ENCODE data around the gene LRRC59.
A peak's percentile ranks its signal among the peaks of the same experiment; 100 is the strongest.

LRRC59 gene

GRCh38 chr17:50386510-50386909, 10.8 kb downstream of the LRRC59 start:
- DNase-seq (ENCODE audit: low spot score), result no peak

- no peak for DNase-seq (ENCODE audit: low spot score)
Observed at GRCh38 chr17:50382931-50383330, 14.4 kb downstream of the LRRC59 start.

- DNase-seq (ENCODE audit: low spot score), result no peak
Observed at GRCh38 chr17:50381920-50382319, 15.4 kb downstream of the LRRC59 start.

- DNase-seq (ENCODE audit: low spot score), result no peak
Observed at GRCh38 chr17:50381260-50381815, 16.0 kb downstream of the LRRC59 start.

- no peak for DNase-seq (ENCODE audit: low spot score)
Observed at GRCh38 chr17:50380369-50381259, 16.7 kb downstream of the LRRC59 start.

GRCh38 chr17:50379351-50380132, 17.8 kb downstream of the LRRC59 start:
- DNase-seq (ENCODE audit: low spot score), result no peak

- no peak for DNase-seq (ENCODE audit: low spot score)
Observed at GRCh38 chr17:50375858-50376538, 21.3 kb downstream of the LRRC59 start.

- no peak for DNase-seq (ENCODE audit: low spot score)
Observed at GRCh38 chr17:50373705-50374104, 23.6 kb downstream of the LRRC59 start.

- DNase-seq (ENCODE audit: low spot score), result peak; percentile 92
Observed at GRCh38 chr17:50372758-50373556, 24.4 kb downstream of the LRRC59 start, which contains the start of the genes EME1 and MRPL27. EME1 (plus strand) TSS chr17:50373229; CDS start chr17:50375209, 1,980 bp downstream. MRPL27 (minus strand) TSS chr17:50373184; CDS start chr17:50373170, 14 bp downstream.

GRCh38 chr17:50372222-50372757, 25.0 kb downstream of the LRRC59 start:
- DNase-seq (ENCODE audit: low spot score), result peak; percentile 15

GRCh38 chr17:50371526-50371925, 25.8 kb downstream of the LRRC59 start:
- DNase-seq (ENCODE audit: low spot score), result no peak

GRCh38 chr17:50370052-50370451, 27.3 kb downstream of the LRRC59 start:
- no peak for DNase-seq (ENCODE audit: low spot score)

- DNase-seq (ENCODE audit: low spot score), result no peak
Observed at GRCh38 chr17:50367401-50367800, 29.9 kb downstream of the LRRC59 start.

- no peak for DNase-seq (ENCODE audit: low spot score)
Observed at GRCh38 chr17:50365649-50366393, 31.5 kb downstream of the LRRC59 start.

GRCh38 chr17:50365165-50365564, 32.2 kb downstream of the LRRC59 start:
- no peak for DNase-seq (ENCODE audit: low spot score)

GRCh38 chr17:50364715-50365114, 32.6 kb downstream of the LRRC59 start:
- no peak for DNase-seq (ENCODE audit: low spot score)

GRCh38 chr17:50364061-50364458, 33.3 kb downstream of the LRRC59 start:
- no peak for DNase-seq (ENCODE audit: low spot score)

- DNase-seq (ENCODE audit: low spot score), result no peak
Observed at GRCh38 chr17:50363217-50364060, 33.9 kb downstream of the LRRC59 start.

GRCh38 chr17:50362661-50363060, 34.7 kb downstream of the LRRC59 start:
- no peak for DNase-seq (ENCODE audit: low spot score)
